Measurements from ENCODE around the gene CELF1. TPM values are rescaled to one million over a fixed set of nuclear protein-coding genes. Genes with fewer than 3 reads are reported as not detected.

CELF1 gene
- total RNA-seq, 1 experiment from 2014 or later, result 173 TPM

GRCh38 chr11:47438721-47439120 is 114.2 kb downstream of the CELF1 start:
- Mint-ChIP-seq H3K27ac (ENCODE audit: low read depth, unreplicated experiment) (no peak overlapping the region), H3K27me3 (ENCODE audit: insufficient read depth, unreplicated experiment) (no peaks in the 10 kb centered on the region), H3K4me1 (ENCODE audit: insufficient read depth, unreplicated experiment) (no peaks in the 10 kb centered on the region), H3K36me3 (ENCODE audit: insufficient read depth, unreplicated experiment) (no peaks in the 10 kb centered on the region), H3K4me3 (ENCODE audit: unreplicated experiment) (no peak overlapping the region), H3K9me3 (ENCODE audit: unreplicated experiment) (no peaks in the 10 kb centered on the region)
- BruUV-seq (replicated peaks), result no TSS peak
- intact Hi-C loops (cut with micrococcal nuclease), result no loop called here
- CTCF ChIA-PET, result interaction anchor here (0.8 to 1.5 kb wide), 2 partner anchors 14 to 15 kb away, joined by 3 read pairs; no protein-coding TSS in a partner anchor
- TF ChIP-seq CTCF (IDR thresholded peaks at IDR 0.05; ENCODE audit: unreplicated experiment), result no peak
- POLR2A ChIA-PET, result no interaction called here
- DNase-seq (ENCODE audit: unreplicated experiment), result no peak

DNA sequence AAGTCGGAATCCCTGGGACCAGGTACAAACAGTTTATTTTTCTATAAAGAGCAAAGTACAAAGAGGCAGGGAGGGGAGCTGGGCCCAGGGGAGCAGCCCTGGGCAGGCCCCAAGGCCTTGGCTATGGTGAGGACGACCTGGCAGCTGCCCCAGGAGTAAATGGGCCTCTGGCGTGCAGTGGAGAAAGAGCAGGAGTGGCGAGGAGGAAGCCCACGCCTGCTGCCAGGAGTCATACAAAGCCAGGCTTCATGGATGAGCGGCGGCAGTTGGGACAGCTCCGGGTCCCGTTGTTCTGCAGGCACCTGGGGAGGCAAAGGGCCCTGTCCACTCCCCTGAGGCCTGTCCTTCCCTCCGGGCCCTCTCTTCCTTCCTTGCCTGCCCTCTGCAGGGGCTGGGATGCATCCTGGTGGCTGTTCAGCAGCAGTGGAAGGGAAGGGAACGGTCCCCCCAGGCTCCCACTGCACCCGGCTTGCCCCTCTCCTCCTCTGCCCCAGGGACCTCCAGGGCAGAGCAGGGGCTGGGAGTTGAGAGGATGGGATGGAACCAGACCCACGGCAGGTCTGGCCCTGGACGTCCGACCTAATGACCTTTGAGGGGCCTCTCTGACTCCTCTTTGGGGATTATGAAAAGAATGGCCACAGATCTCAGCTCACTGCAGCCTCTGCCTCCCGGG is 115.0 kb downstream of the CELF1 start:
- no peaks in the 10 kb centered on the region for H3K27me3 Mint-ChIP-seq (ENCODE audit: insufficient read depth, unreplicated experiment)
- no peak overlapping the region for H3K4me3 Mint-ChIP-seq (ENCODE audit: unreplicated experiment)
- no peaks in the 10 kb centered on the region for H3K9me3 Mint-ChIP-seq (ENCODE audit: unreplicated experiment)
- intact Hi-C loops (cut with micrococcal nuclease), result no loop called here
- no TSS peak for BruUV-seq (replicated peaks)
- POLR2A ChIA-PET, result interaction anchor here (0.6 kb wide), 1 partner anchor 215 kb away, joined by 3 read pairs; no protein-coding TSS in a partner anchor
- H3K4me1 Mint-ChIP-seq (ENCODE audit: insufficient read depth, unreplicated experiment), result no peaks in the 10 kb centered on the region
- H3K27ac Mint-ChIP-seq (ENCODE audit: low read depth, unreplicated experiment), result no peak overlapping the region
- CTCF ChIA-PET, result interaction anchor here (0.8 kb wide), 1 partner anchor 16 kb away, joined by 3 read pairs; no protein-coding TSS in a partner anchor
- no peak for DNase-seq (ENCODE audit: unreplicated experiment)
- H3K36me3 Mint-ChIP-seq (ENCODE audit: insufficient read depth, unreplicated experiment), result no peaks in the 10 kb centered on the region
- TF ChIP-seq CTCF (IDR thresholded peaks at IDR 0.05; ENCODE audit: unreplicated experiment), result no peak

DNA sequence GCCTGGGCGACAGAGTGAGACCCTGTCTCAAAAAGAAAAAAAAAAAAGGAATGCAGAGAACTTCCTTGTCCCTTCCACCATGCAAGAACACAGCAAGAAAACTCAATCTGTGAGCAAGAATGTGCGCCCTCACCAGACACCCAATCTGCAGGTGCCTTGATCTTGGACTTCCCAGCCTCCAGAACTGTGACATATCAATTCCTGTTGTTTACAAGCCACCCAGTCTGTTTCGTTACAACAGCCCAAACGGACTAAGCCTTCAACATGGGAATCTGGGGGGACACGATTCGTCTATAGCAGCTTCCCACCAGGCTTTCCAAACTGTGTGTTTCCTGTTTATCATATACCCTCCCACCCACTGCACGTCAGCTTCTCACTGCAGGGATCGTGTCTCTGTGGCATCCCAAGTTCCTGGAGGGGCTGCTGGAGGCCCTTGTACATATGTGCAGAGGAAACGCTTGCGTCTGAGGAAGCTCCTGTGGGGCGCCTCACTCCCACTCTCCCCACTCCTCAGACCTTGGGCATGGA is 115.7 kb downstream of the CELF1 start:
- BruUV-seq (replicated peaks), result no TSS peak
- ChIA-PET POLR2A (interaction anchor here (0.6 kb wide), 1 partner anchor 214 kb away, joined by 3 read pairs; no protein-coding TSS in a partner anchor), CTCF (no interaction called here)
- Mint-ChIP-seq H3K4me3 (ENCODE audit: unreplicated experiment) (no peak overlapping the region), H3K4me1 (ENCODE audit: insufficient read depth, unreplicated experiment) (no peaks in the 10 kb centered on the region), H3K9me3 (ENCODE audit: unreplicated experiment) (no peaks in the 10 kb centered on the region), H3K36me3 (ENCODE audit: insufficient read depth, unreplicated experiment) (no peaks in the 10 kb centered on the region), H3K27ac (ENCODE audit: low read depth, unreplicated experiment) (no peak overlapping the region), H3K27me3 (ENCODE audit: insufficient read depth, unreplicated experiment) (no peaks in the 10 kb centered on the region)
- intact Hi-C loops (cut with micrococcal nuclease), result no loop called here
- DNase-seq (ENCODE audit: unreplicated experiment), result no peak
- TF ChIP-seq CTCF (IDR thresholded peaks at IDR 0.05; ENCODE audit: unreplicated experiment), result no peak

GRCh38 chr11:47436726-47437125 is 116.2 kb downstream of the CELF1 start:
- Mint-ChIP-seq H3K36me3 (ENCODE audit: insufficient read depth, unreplicated experiment) (no peaks in the 10 kb centered on the region), H3K4me1 (ENCODE audit: insufficient read depth, unreplicated experiment) (no peaks in the 10 kb centered on the region), H3K27ac (ENCODE audit: low read depth, unreplicated experiment) (no peak overlapping the region), H3K4me3 (ENCODE audit: unreplicated experiment) (no peak overlapping the region), H3K9me3 (ENCODE audit: unreplicated experiment) (no peaks in the 10 kb centered on the region), H3K27me3 (ENCODE audit: insufficient read depth, unreplicated experiment) (no peaks in the 10 kb centered on the region)
- BruUV-seq (replicated peaks), result no TSS peak
- DNase-seq (ENCODE audit: unreplicated experiment), result no peak
- intact Hi-C loops (cut with micrococcal nuclease), result no loop called here
- ChIA-PET CTCF (interaction anchor here (0.6 kb wide), 1 partner anchor 305 kb away, joined by 7 read pairs; no protein-coding TSS in a partner anchor), POLR2A (interaction anchor here (0.7 kb wide), 1 partner anchor 17 kb away, joined by 3 read pairs; no protein-coding TSS in a partner anchor)
- TF ChIP-seq CTCF (IDR thresholded peaks at IDR 0.05; ENCODE audit: unreplicated experiment), result no peak

All from MCF 10A (cell line).